GM23338 (cell line): ENCODE results near the gene C6orf52. TPM values are rescaled to one million over a fixed set of nuclear protein-coding genes. Genes with fewer than 3 reads are reported as not detected.
A peak's percentile ranks its signal among the peaks of the same experiment; 100 is the strongest.

ENCODE experiments used
- ATAC-seq: fragments of 200-7000 bp; cut with Tn5 transposase; 3 replicates; pipeline ENCODE4 v1.9.1; 2020
- DNase-seq: peaks from one replicate; pipeline ENCODE4 v3.0.0-alpha.2; 2015; ENCODE audit warnings: low spot score
- H2AFZ ChIP-seq: fragments of 200-600 bp; sonication (generic); 2 replicates; pipeline ENCODE4 v1.8.0; 2016; ENCODE audit warnings: antibody characterized with exemption, mild to moderate bottlenecking, moderate library complexity
- H3F3A ChIP-seq: fragments of 200-600 bp; sonication (generic); replicated peaks from 2 replicates; pipeline ENCODE4 v1.8.0; 2017; ENCODE audit warnings: antibody characterized with exemption, mixed run types, low read depth
- H3K27ac ChIP-seq: fragments of 200-600 bp; sonication (generic); 2 replicates; pipeline ENCODE4 v1.6.1; 2016; ENCODE audit warnings: low read depth
- H3K27me3 ChIP-seq: fragments of 200-600 bp; sonication (generic); 2 replicates; pipeline ENCODE4 v1.8.0; 2016; ENCODE audit warnings: mild to moderate bottlenecking, mixed run types, moderate library complexity; ENCODE audit not compliant: insufficient read depth
- H3K36me3 ChIP-seq: fragments of 200-600 bp; sonication (generic); 2 replicates; pipeline ENCODE4 v1.8.0; 2016; ENCODE audit warnings: mild to moderate bottlenecking; ENCODE audit not compliant: insufficient read depth
- H3K4me1 ChIP-seq: fragments of 200-600 bp; sonication (generic); 2 replicates; pipeline ENCODE4 v1.8.0; 2016; ENCODE audit warnings: mild to moderate bottlenecking, moderate library complexity; ENCODE audit not compliant: insufficient read depth
- H3K4me2 ChIP-seq: fragments of 200-600 bp; sonication (generic); 2 replicates; pipeline ENCODE4 v1.7.1; 2017; ENCODE audit warnings: mixed run types
- H3K4me3 ChIP-seq: fragments of 200-600 bp; sonication (generic); 2 replicates; pipeline ENCODE4 v1.6.1; 2016; ENCODE audit warnings: mixed run types
- H3K79me2 ChIP-seq: fragments of 200-600 bp; sonication (generic); replicated peaks from 2 replicates; pipeline ENCODE4 v1.8.0; 2017; ENCODE audit warnings: mild to moderate bottlenecking; ENCODE audit not compliant: insufficient read depth
- H3K9me2 ChIP-seq: fragments of 200-600 bp; sonication (generic); 2 replicates; pipeline ENCODE4 v1.8.0; 2017; ENCODE audit not compliant: insufficient read depth
- H4K20me1 ChIP-seq: fragments of 200-600 bp; sonication (generic); replicated peaks from 2 replicates; pipeline ENCODE4 v1.8.0; 2017; ENCODE audit warnings: mild to moderate bottlenecking; ENCODE audit not compliant: insufficient read depth
- H3K27ac Mint-ChIP-seq: 2 replicates; pipeline ENCODE4 v1.8.0; 2020; ENCODE audit warnings: inconsistent platforms, mild to moderate bottlenecking, moderate library complexity, mixed read lengths
- H3K27me3 Mint-ChIP-seq: 3 replicates; pipeline ENCODE4 v1.8.0; 2022; ENCODE audit warnings: low read depth, mild to moderate bottlenecking, moderate library complexity, mixed read lengths, inconsistent platforms; ENCODE audit not compliant: insufficient read depth, poor library complexity
- H3K36me3 Mint-ChIP-seq: 3 replicates; pipeline ENCODE4 v1.8.0; 2021; ENCODE audit warnings: low read depth, mild to moderate bottlenecking, inconsistent platforms, moderate library complexity, mixed read lengths
- H3K4me1 Mint-ChIP-seq: 3 replicates; pipeline ENCODE4 v1.8.0; 2020; ENCODE audit warnings: mild to moderate bottlenecking, inconsistent platforms, mixed read lengths
- H3K4me3 Mint-ChIP-seq: 3 replicates; pipeline ENCODE4 v1.8.0; 2021; ENCODE audit warnings: moderate library complexity, mild to moderate bottlenecking, inconsistent platforms, mixed read lengths
- H3K9me3 Mint-ChIP-seq: 3 replicates; pipeline ENCODE4 v1.8.0; 2020; ENCODE audit warnings: moderate library complexity, mild to moderate bottlenecking, inconsistent platforms, mixed read lengths
- CREB1 ChIP-seq: fragments of 250-450 bp; sonication (Bioruptor Pico); IDR thresholded peaks from 2 replicates; pipeline ENCODE4 v1.5.0; 2020; ENCODE audit warnings: low read depth, mild to moderate bottlenecking, moderate library complexity
- EZH2 ChIP-seq: fragments of 200-600 bp; sonication (generic); IDR thresholded peaks from one replicate; pipeline ENCODE4 v1.8.0; 2017; ENCODE audit warnings: antibody characterized with exemption, mild to moderate bottlenecking, low read depth; ENCODE audit not compliant: unreplicated experiment
- EZH2phosphoT487 ChIP-seq: fragments of 200-600 bp; sonication (generic); IDR thresholded peaks from one replicate; pipeline ENCODE4 v1.8.1; 2018; ENCODE audit warnings: antibody characterized with exemption; ENCODE audit not compliant: unreplicated experiment
- JUNB ChIP-seq: IDR thresholded peaks from one replicate; pipeline ENCODE4 v1.6.1; 2016; ENCODE audit warnings: antibody characterized with exemption; ENCODE audit not compliant: unreplicated experiment
- NANOG ChIP-seq: IDR thresholded peaks from 2 replicates; pipeline ENCODE4 v1.6.1; 2016; ENCODE audit warnings: antibody characterized with exemption, borderline replicate concordance
- POLR2AphosphoS5 ChIP-seq: IDR thresholded peaks from 2 replicates; pipeline ENCODE4 v1.6.1; 2016; ENCODE audit warnings: antibody characterized with exemption, low read depth
- STAT1 ChIP-seq: IDR thresholded peaks from one replicate; pipeline ENCODE4 v1.6.1; 2016; ENCODE audit warnings: antibody characterized with exemption; ENCODE audit not compliant: unreplicated experiment
- ZNF114 ChIP-seq: fragments of 250-450 bp; sonication (Bioruptor Pico); IDR thresholded peaks from 2 replicates; pipeline ENCODE4 v1.5.0; 2020; ENCODE audit warnings: mild to moderate bottlenecking, moderate library complexity
- ZNF331 ChIP-seq: fragments of 250-450 bp; sonication (Bioruptor Pico); IDR thresholded peaks from 2 replicates; pipeline ENCODE4 v1.5.0; 2020; ENCODE audit warnings: low read depth, mild to moderate bottlenecking, moderate library complexity
- polyA plus RNA-seq: library from polyadenylated mRNA; unstranded; fragments of >200 nt; fragmentation: Nextera tagmentation; extraction: Ambion mirVana; gene quantifications from 2 replicates; pipeline ENCODE4 v1.2.1, GENCODE V29; 2016
- total RNA-seq: library from RNA; depleted of rRNA; stranded (reverse); fragments of >200 nt; shearing (Covaris generic); gene quantifications from 2 replicates; pipeline ENCODE4 v1.2.3, GENCODE V29; 2014
- TF ChIP-seq, protein P1 (sequence below), 2 experiments: fragments of 200-600 bp in 1 of 2; sonication (generic) in 1 of 2; conservative IDR thresholded peaks; 2 replicates each; pipeline versions ENCODE4 v1.5.1 to v1.6.1; 2016 to 2017; ENCODE audit warnings: antibody characterized with exemption in 2 of 2, low read depth in 2 of 2, mild to moderate bottlenecking in 2 of 2, moderate library complexity in 1 of 2
- TF ChIP-seq, protein P2 (sequence below): fragments of 250-450 bp; sonication (Bioruptor Pico); IDR thresholded peaks from 2 replicates; pipeline ENCODE4 v1.5.0; 2020; ENCODE audit warnings: mild to moderate bottlenecking, moderate library complexity
- TF ChIP-seq, protein P3 (sequence below): IDR thresholded peaks from 2 replicates; pipeline ENCODE4 v1.6.1; 2016; ENCODE audit warnings: antibody characterized with exemption
- TF ChIP-seq, protein P4 (sequence below): IDR thresholded peaks from one replicate; pipeline ENCODE4 v1.6.1; 2018; ENCODE audit warnings: antibody characterized with exemption; ENCODE audit not compliant: unreplicated experiment

C6orf52 gene
- total and polyA plus RNA-seq, 2 experiments from 2014 or later, result 4.4 TPM; not detected in 1

DNA sequence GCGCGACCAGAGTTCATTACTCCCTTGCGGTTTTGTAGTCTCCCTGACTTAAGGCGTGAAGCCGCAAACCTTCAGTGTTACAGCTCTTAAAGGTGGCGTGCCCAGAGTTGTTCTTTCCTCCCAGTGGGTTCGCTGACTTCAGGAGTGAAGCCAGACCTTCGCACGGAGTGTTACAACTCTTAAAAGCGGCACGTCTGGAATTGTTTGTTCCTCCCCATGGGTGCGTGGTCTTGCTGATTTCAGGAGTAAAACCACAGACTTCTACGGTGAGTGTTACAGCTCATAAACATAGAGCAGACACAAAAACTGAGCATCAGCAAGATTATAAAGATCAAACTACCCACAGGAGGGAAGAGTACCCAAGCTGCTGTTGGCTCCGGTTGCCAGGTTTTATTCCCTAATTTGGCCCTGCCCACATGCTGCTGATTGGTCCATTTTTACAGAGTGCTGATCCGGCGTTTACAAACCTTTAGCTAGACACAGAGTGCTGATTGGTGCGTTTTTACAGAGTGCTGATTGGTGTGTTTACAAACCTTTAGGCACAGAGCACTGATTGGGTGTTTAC, 38.8 kb upstream of the C6orf52 start:
- peaks cover 10% of the 10 kb centered on the region; the same call in 1 of the 2 replicates for H3K36me3 ChIP-seq
- no peaks in the 10 kb centered on the region for H3K4me1 Mint-ChIP-seq
- H3K4me3 ChIP-seq, result no peak overlapping the region
- H3K4me1 ChIP-seq, result no peaks in the 10 kb centered on the region
- H3K27ac ChIP-seq, result peak overlapping the region; percentile 68; the same call in 1 of the 2 replicates
- H3K27me3 ChIP-seq, result no peaks in the 10 kb centered on the region
- peaks cover 5% of the 10 kb centered on the region for H3K27me3 Mint-ChIP-seq
- no peaks in the 10 kb centered on the region; the same call in 1 of the 2 replicates for H3K79me2 ChIP-seq
- H3K9me3 Mint-ChIP-seq, result no peaks in the 10 kb centered on the region
- H3F3A ChIP-seq, result no peaks in the 10 kb centered on the region
- peak; percentile 32 for DNase-seq
- no peak overlapping the region for H3K4me2 ChIP-seq
- peaks cover 42% of the 10 kb centered on the region for H3K36me3 Mint-ChIP-seq
- no peak overlapping the region for H2AFZ ChIP-seq
- no peak overlapping the region for H3K4me3 Mint-ChIP-seq
- H3K9me2 ChIP-seq, result no peaks in the 10 kb centered on the region
- peak overlapping the region; percentile 56; the same call in 1 of the 2 replicates for H3K27ac Mint-ChIP-seq
- TF ChIP-seq ZNF331 (CRISPR knock-in tag) (no peak), STAT1 (no peak), EZH2 (no peak), POLR2AphosphoS5 (no peak), ZNF114 (no peak), EZH2phosphoT487 (no peak), NANOG (no peak), CREB1 (CRISPR knock-in tag) (no peak), JUNB (no peak)
- TF ChIP-seq, protein P1, sequence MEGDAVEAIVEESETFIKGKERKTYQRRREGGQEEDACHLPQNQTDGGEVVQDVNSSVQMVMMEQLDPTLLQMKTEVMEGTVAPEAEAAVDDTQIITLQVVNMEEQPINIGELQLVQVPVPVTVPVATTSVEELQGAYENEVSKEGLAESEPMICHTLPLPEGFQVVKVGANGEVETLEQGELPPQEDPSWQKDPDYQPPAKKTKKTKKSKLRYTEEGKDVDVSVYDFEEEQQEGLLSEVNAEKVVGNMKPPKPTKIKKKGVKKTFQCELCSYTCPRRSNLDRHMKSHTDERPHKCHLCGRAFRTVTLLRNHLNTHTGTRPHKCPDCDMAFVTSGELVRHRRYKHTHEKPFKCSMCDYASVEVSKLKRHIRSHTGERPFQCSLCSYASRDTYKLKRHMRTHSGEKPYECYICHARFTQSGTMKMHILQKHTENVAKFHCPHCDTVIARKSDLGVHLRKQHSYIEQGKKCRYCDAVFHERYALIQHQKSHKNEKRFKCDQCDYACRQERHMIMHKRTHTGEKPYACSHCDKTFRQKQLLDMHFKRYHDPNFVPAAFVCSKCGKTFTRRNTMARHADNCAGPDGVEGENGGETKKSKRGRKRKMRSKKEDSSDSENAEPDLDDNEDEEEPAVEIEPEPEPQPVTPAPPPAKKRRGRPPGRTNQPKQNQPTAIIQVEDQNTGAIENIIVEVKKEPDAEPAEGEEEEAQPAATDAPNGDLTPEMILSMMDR (conservative IDR thresholded peaks at IDR 0.05; ENCODE audit: low read depth in 2 of 2), result no peak
- TF ChIP-seq, protein P2, sequence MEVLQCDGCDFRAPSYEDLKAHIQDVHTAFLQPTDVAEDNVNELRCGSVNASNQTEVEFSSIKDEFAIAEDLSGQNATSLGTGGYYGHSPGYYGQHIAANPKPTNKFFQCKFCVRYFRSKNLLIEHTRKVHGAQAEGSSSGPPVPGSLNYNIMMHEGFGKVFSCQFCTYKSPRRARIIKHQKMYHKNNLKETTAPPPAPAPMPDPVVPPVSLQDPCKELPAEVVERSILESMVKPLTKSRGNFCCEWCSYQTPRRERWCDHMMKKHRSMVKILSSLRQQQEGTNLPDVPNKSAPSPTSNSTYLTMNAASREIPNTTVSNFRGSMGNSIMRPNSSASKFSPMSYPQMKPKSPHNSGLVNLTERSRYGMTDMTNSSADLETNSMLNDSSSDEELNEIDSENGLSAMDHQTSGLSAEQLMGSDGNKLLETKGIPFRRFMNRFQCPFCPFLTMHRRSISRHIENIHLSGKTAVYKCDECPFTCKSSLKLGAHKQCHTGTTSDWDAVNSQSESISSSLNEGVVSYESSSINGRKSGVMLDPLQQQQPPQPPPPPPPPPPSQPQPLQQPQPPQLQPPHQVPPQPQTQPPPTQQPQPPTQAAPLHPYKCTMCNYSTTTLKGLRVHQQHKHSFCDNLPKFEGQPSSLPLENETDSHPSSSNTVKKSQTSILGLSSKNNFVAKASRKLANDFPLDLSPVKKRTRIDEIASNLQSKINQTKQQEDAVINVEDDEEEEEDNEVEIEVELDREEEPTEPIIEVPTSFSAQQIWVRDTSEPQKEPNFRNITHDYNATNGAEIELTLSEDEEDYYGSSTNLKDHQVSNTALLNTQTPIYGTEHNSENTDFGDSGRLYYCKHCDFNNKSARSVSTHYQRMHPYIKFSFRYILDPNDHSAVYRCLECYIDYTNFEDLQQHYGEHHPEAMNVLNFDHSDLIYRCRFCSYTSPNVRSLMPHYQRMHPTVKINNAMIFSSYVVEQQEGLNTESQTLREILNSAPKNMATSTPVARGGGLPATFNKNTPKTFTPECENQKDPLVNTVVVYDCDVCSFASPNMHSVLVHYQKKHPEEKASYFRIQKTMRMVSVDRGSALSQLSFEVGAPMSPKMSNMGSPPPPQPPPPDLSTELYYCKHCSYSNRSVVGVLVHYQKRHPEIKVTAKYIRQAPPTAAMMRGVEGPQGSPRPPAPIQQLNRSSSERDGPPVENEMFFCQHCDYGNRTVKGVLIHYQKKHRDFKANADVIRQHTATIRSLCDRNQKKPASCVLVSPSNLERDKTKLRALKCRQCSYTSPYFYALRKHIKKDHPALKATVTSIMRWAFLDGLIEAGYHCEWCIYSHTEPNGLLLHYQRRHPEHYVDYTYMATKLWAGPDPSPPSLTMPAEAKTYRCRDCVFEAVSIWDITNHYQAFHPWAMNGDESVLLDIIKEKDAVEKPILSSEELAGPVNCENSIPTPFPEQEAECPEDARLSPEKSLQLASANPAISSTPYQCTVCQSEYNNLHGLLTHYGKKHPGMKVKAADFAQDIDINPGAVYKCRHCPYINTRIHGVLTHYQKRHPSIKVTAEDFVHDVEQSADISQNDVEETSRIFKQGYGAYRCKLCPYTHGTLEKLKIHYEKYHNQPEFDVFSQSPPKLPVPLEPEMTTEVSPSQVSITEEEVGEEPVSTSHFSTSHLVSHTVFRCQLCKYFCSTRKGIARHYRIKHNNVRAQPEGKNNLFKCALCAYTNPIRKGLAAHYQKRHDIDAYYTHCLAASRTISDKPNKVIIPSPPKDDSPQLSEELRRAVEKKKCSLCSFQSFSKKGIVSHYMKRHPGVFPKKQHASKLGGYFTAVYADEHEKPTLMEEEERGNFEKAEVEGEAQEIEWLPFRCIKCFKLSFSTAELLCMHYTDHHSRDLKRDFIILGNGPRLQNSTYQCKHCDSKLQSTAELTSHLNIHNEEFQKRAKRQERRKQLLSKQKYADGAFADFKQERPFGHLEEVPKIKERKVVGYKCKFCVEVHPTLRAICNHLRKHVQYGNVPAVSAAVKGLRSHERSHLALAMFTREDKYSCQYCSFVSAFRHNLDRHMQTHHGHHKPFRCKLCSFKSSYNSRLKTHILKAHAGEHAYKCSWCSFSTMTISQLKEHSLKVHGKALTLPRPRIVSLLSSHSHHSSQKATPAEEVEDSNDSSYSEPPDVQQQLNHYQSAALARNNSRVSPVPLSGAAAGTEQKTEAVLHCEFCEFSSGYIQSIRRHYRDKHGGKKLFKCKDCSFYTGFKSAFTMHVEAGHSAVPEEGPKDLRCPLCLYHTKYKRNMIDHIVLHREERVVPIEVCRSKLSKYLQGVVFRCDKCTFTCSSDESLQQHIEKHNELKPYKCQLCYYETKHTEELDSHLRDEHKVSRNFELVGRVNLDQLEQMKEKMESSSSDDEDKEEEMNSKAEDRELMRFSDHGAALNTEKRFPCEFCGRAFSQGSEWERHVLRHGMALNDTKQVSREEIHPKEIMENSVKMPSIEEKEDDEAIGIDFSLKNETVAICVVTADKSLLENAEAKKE (CRISPR knock-in tag), result no peak
- TF ChIP-seq, protein P3, sequence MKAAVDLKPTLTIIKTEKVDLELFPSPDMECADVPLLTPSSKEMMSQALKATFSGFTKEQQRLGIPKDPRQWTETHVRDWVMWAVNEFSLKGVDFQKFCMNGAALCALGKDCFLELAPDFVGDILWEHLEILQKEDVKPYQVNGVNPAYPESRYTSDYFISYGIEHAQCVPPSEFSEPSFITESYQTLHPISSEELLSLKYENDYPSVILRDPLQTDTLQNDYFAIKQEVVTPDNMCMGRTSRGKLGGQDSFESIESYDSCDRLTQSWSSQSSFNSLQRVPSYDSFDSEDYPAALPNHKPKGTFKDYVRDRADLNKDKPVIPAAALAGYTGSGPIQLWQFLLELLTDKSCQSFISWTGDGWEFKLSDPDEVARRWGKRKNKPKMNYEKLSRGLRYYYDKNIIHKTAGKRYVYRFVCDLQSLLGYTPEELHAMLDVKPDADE, result no peak
- TF ChIP-seq, protein P4, sequence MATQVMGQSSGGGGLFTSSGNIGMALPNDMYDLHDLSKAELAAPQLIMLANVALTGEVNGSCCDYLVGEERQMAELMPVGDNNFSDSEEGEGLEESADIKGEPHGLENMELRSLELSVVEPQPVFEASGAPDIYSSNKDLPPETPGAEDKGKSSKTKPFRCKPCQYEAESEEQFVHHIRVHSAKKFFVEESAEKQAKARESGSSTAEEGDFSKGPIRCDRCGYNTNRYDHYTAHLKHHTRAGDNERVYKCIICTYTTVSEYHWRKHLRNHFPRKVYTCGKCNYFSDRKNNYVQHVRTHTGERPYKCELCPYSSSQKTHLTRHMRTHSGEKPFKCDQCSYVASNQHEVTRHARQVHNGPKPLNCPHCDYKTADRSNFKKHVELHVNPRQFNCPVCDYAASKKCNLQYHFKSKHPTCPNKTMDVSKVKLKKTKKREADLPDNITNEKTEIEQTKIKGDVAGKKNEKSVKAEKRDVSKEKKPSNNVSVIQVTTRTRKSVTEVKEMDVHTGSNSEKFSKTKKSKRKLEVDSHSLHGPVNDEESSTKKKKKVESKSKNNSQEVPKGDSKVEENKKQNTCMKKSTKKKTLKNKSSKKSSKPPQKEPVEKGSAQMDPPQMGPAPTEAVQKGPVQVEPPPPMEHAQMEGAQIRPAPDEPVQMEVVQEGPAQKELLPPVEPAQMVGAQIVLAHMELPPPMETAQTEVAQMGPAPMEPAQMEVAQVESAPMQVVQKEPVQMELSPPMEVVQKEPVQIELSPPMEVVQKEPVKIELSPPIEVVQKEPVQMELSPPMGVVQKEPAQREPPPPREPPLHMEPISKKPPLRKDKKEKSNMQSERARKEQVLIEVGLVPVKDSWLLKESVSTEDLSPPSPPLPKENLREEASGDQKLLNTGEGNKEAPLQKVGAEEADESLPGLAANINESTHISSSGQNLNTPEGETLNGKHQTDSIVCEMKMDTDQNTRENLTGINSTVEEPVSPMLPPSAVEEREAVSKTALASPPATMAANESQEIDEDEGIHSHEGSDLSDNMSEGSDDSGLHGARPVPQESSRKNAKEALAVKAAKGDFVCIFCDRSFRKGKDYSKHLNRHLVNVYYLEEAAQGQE, result no peak
- ATAC-seq, result peak; percentile 40
- H4K20me1 ChIP-seq, result no peaks in the 10 kb centered on the region
